Measurements from ENCODE around the gene TMEM135. TPM values are rescaled to one million over a fixed set of nuclear protein-coding genes. Genes with fewer than 3 reads are reported as not detected.

TMEM135 gene
- total RNA-seq, 1 donor from 2014 or later, result 33.9 TPM

GRCh38 chr11:87255589-87255988 is 217.9 kb downstream of the TMEM135 start:
- Mint-ChIP-seq H3K36me3 (no peaks in the 10 kb centered on the region), H3K27me3 (no peaks in the 10 kb centered on the region), H3K27ac (no peak overlapping the region), H3K9me3 (no peaks in the 10 kb centered on the region), H3K4me3 (no peak overlapping the region), H3K4me1 (ENCODE audit: unreplicated experiment) (peaks cover 5% of the 10 kb centered on the region)
- DNase-seq (ENCODE audit: extremely low spot score, unreplicated experiment), result no peak
- TF ChIP-seq, protein P1, sequence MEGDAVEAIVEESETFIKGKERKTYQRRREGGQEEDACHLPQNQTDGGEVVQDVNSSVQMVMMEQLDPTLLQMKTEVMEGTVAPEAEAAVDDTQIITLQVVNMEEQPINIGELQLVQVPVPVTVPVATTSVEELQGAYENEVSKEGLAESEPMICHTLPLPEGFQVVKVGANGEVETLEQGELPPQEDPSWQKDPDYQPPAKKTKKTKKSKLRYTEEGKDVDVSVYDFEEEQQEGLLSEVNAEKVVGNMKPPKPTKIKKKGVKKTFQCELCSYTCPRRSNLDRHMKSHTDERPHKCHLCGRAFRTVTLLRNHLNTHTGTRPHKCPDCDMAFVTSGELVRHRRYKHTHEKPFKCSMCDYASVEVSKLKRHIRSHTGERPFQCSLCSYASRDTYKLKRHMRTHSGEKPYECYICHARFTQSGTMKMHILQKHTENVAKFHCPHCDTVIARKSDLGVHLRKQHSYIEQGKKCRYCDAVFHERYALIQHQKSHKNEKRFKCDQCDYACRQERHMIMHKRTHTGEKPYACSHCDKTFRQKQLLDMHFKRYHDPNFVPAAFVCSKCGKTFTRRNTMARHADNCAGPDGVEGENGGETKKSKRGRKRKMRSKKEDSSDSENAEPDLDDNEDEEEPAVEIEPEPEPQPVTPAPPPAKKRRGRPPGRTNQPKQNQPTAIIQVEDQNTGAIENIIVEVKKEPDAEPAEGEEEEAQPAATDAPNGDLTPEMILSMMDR (conservative IDR thresholded peaks at IDR 0.05), result no peak

DNA sequence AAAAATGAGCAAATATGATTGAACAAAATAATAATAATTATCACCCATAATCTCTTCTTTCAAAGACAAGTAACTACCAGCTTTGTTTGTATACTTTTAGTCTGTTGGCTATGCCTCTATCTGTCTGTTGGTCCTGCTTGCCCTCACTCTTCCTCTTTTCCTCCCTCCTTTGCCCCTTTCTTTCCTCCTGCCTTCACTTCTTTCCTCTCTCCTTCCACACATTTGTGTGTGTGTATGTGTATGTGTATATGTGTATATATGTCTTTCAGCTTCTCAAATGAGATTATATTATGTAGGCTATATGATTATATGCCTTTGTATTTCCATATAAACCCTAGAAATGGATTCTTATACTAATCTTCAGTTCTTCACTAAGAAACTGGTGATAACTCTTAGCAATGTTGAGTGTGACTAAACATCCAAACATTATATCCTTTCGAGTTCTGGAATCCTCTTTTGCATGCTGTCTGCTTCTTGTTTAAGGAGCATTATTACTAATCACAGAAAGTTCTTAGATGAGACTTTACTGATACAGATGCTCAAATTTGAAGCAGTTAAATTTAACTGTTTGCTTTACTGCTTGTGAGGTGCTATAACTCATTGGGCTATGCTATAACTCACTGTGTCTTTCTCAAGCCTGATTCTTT is 219.1 kb downstream of the TMEM135 start:
- Mint-ChIP-seq H3K27me3 (no peaks in the 10 kb centered on the region), H3K36me3 (no peaks in the 10 kb centered on the region), H3K9me3 (no peaks in the 10 kb centered on the region), H3K4me1 (ENCODE audit: unreplicated experiment) (peaks cover 5% of the 10 kb centered on the region), H3K4me3 (no peak overlapping the region), H3K27ac (no peak overlapping the region)
- DNase-seq (ENCODE audit: extremely low spot score, unreplicated experiment), result no peak
- TF ChIP-seq, protein P1 (conservative IDR thresholded peaks at IDR 0.05), result no peak

DNA sequence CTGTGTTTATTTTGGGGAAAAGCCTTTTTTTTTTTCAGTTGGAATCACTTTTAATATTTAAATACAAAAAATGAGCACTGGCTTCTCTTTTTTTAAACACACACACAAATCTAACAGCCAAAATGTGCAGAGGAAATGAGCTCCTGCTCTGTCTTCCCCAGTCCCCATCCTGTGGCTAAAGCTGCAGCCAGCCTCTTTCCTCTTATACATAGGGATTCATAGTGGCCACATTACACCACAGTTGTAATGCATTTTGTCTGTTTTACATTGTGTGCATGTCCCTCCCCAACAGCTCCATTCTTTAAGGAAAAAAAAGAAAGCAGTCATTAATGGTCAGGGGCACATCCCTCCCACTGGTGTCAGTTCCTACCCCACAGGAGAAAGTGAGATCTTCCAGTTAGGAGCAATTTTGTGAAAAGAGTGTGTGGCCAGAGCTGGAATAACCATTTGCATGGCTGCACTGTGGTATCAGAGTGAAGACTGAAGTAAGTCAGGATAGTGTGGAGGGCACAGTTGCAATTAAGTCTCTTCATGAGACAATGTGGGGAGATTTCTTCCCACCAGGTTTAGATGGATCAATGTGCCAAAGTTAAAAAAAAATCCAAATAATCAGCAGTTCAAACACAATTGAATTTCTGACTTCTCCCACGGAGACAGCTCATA is 220.6 kb downstream of the TMEM135 start:
- no peak overlapping the region for H3K27ac Mint-ChIP-seq
- no peaks in the 10 kb centered on the region for H3K27me3 Mint-ChIP-seq
- no peaks in the 10 kb centered on the region for H3K36me3 Mint-ChIP-seq
- DNase-seq (ENCODE audit: extremely low spot score, unreplicated experiment), result no peak
- peaks cover 5% of the 10 kb centered on the region for H3K4me1 Mint-ChIP-seq (ENCODE audit: unreplicated experiment)
- no peaks in the 10 kb centered on the region for H3K9me3 Mint-ChIP-seq
- TF ChIP-seq, protein P1 (conservative IDR thresholded peaks at IDR 0.05), result no peak
- H3K4me3 Mint-ChIP-seq, result no peak overlapping the region

DNA sequence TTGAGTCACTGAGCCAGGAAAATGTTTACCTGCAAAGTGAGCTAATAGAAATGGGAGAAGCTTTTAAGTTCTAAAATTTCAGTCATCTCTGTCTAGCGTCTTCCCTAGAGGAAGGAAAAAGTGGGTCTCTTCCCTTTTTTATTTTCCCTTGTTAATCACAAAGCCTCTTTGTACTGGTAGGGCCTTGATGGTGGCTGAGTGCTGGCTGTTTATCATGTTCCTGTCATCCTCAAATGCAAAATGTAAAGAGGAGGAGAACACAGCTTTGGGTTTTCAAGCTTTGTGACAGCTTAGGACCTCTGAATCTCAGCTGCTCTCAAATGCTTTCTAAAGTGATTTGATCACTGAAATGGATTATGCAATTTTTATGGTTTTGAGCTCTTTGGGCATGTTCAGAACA is 222.0 kb downstream of the TMEM135 start:
- Mint-ChIP-seq H3K27ac (no peak overlapping the region), H3K4me3 (no peak overlapping the region), H3K36me3 (no peaks in the 10 kb centered on the region), H3K4me1 (ENCODE audit: unreplicated experiment) (peaks cover 5% of the 10 kb centered on the region), H3K27me3 (no peaks in the 10 kb centered on the region), H3K9me3 (no peaks in the 10 kb centered on the region)
- TF ChIP-seq, protein P1 (conservative IDR thresholded peaks at IDR 0.05), result no peak
- no peak for DNase-seq (ENCODE audit: extremely low spot score, unreplicated experiment)

- H3K27ac Mint-ChIP-seq, result no peak overlapping the region
- H3K4me1 Mint-ChIP-seq (ENCODE audit: unreplicated experiment), result peaks cover 5% of the 10 kb centered on the region
- TF ChIP-seq, protein P1 (conservative IDR thresholded peaks at IDR 0.05), result no peak
- no peaks in the 10 kb centered on the region for H3K9me3 Mint-ChIP-seq
- no peak overlapping the region for H3K4me3 Mint-ChIP-seq
- no peaks in the 10 kb centered on the region for H3K36me3 Mint-ChIP-seq
- H3K27me3 Mint-ChIP-seq, result no peaks in the 10 kb centered on the region
- DNase-seq (ENCODE audit: extremely low spot score, unreplicated experiment), result no peak
Measured at GRCh38 chr11:87260811-87261210, 223.1 kb downstream of the TMEM135 start.

Measured in type B pancreatic cell (in vitro differentiated cells).